Epidermal melanocyte (primary cell): ENCODE measurements around the gene HOXA3.

Source experiments
- DNase-seq: peaks from one replicate; pipeline ENCODE4 v3.0.0; 2011; ENCODE audit warnings: low spot score; ENCODE audit not compliant: insufficient read length

HOXA3 gene

GRCh38 chr7:27091941-27092818, 60.2 kb downstream of the HOXA3 start:
- DNase-seq = no peak

DNA sequence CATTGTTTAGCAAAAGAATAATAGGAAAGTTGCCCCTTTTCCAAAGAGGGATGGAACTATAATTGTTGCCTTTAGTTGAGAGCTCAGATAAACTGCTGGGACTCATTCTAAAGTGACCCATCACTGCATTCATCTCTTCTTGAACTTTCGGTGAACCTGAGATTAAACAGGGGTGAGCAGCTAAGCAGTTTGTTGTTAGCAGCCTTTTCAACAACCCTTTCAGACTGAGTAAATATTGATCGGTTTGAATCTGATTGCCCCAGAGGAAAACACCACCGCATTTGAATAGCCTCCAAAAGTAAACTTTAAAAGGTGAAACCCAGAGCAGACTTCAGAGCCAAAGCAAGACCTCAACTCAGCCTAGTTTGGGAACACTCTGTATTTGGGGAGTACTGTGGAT, 61.3 kb downstream of the HOXA3 start:
- no peak for DNase-seq

- DNase-seq = no peak
These were observed 64.1 kb downstream of the HOXA3 start for GRCh38 chr7:27088002-27088922.

DNA sequence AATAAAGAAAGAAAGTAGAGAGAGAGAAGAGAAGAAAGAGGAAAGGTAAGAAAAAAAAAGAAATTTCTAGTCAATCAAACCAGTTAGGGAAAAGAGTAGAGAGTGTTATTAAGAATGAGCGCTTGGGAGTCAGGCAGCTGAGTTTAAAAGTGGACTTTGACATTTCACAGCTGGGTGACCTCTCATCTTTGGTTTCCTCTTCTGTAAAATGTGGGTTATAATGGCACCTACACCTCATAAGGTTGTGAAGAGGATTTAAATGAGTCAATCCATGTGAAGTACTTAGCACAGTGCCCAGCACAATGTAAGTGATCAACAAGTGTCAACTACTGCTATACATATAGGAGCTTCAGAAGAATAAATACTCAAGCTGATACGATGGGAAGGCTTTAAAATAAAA, 68.7 kb downstream of the HOXA3 start:
- no peak for DNase-seq

GRCh38 chr7:27082171-27082570, 70.2 kb downstream of the HOXA3 start:
- DNase-seq = no peak

DNA sequence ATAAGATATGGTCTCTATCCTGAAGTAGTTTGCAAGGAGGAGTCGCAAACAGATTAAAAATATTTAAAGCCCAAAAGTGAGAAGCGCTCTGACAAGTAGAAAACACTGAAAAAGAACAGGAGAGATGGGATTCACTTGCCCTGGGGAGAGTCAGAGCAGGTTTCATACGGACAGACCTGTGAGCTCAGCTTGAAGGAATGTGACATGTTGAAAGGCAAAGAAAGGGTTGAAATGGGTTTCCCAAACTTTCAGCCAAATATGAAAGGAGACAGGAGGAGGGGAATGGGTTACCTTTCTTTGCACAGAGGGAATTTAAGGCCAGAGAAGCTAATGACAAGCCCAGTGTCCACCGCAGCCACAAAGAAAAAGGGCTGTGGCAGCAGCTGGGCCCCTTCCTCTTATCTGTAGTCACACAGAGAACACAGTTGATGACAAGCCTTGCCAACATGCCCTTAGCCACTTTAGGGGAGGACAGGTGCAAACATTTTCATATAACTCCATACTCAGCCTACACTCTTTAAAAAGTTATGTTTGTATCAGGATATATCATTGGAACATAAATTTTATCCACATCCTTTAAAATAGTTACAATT, 71.4 kb downstream of the HOXA3 start:
- no peak for DNase-seq

GRCh38 chr7:27079234-27079975, 73.0 kb downstream of the HOXA3 start:
- DNase-seq = no peak

DNA sequence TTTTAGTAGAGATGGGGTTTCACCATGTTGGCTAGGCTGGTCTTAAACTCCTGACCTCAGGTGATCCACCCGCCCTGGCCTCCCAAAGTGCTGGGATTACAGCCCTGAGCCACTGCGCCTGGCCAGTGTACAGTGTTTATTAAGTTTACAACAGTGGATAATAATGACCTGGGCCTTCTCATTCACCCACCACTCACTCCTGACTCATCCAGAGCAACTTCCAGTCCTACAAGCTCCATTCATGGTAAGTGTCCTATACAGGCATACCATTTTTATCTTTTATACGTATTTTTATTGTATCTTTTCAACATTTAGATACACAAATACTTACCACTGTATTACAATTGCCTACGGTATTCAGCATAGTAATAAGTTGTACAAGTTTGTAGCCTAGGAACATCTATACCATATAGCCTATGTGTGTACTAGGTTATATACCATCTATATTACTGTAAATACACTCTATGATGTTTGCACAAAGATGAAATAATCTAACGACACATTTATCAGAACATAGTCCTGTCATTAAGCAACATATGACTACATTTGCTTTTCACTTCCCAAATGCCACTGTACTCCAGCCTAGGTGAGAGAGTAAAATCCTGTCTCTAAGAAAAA, 73.7 kb downstream of the HOXA3 start:
- DNase-seq = no peak

GRCh38 chr7:27073076-27073475, 79.3 kb downstream of the HOXA3 start:
- DNase-seq = no peak

DNA sequence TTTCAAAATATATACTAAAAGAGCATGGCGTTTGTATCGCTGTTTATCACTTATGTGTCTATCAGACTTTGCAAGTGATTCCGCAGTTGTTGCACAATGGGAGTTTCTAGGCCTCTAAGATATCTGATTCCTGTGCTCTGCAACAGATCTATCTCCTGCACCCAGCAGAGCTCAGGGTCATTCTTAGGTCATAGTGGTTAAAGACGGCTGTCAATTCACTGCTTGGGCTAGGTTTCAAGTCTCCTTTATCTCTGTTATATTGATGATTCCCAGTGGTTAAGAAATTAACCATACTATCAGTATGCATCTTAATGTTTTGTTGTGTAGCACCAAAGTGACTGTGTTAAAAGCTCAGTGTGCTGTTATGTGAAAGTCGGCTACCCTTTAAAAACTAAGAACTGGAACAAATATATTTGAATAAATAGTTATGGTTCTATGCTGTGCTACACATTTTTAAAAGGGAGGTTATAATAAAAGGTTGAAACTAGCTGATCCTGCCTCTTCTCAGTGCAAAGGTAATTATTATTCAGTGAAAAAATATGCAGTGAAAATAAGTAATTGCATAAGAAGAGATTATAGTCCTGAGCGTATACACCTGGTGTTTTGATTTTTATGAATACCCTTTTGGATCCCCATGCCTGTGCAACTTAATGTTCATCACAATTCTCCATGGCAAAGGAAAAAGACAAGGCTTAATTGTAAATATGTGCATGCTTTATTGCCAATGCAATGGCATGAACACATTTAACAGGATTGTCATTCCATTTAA, 80.6 kb downstream of the HOXA3 start:
- no peak for DNase-seq

GRCh38 chr7:27068259-27068658, 84.1 kb downstream of the HOXA3 start:
- DNase-seq = no peak

DNA sequence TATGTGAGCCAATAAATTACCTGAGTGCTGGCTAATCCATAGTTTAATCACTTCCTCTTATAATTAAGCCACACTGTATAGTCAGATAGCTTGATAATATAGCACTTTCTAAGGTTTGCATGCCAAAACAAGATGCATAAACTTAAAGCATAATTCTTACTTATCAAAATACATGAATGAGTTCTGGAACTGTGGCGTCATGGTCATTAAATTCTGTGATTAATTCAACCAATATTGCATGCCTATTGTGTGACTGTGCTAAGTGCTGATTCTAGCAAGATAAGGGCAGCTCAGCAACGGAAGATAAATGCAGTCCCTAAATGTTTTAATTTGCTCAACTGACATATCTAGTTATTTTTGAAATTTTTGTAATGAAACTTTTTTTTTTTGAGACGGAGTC, 86.2 kb downstream of the HOXA3 start:
- DNase-seq = no peak

- DNase-seq = no peak
These were observed 86.7 kb downstream of the HOXA3 start for GRCh38 chr7:27065709-27066108.

DNA sequence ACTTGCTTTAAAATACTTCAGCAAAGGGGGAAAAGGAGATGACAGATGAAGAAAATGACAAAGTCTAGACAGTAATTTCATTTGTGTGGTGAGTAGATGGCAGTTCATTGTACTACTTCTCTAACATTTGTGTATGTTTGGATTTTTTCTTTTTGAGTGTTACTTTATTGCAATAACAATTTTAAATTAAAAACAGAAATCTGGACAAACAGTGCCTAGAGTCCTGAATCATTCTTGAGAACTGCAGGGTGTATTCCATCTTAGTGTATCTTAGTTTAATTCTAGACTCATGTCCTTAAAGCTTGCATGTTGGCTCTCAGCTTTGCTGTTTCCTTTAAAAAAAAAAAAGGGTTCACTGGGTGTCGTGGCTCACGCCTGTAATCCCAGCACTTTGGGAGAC, 87.7 kb downstream of the HOXA3 start:
- DNase-seq = no peak

DNA sequence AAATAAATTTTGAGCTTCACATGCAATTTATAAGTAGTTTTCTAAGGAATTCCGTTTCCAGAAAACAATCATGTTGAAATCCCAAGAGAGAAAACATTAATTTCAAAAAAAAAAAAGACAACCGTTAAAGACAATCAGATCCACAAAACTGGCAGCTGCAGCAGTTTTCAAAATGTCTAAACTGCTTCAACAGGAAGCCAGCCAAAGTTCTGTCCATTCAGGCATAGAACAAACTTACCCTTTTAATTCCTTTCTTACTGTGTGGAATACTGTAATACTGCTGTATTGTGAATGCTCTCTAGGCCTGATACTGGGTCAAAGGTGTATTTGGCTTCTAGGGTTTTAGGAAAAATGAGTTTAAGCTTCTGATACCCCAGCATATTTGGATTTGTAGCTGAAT, 88.2 kb downstream of the HOXA3 start:
- DNase-seq = peak; percentile 30

DNA sequence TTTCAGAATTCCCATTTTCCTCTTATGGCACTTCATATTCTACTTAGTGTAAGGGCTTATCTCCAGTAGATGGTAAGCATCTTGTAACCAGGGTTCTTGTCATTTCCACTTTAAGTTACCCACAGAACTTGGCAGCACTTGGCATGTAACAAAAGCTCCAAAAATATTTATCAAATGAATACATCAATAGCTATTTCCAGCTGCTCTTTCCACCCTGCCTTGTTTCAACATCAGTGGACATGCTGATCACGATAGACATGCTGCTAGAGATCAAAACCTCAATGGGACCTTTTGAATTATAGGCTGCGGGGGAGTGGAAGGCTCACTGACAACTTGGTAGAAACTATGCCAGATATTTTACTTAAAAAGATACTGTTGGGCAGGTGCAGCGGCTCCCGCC, 89.4 kb downstream of the HOXA3 start:
- no peak for DNase-seq
